Measurements from ENCODE around the gene SMURF2. TPM values are rescaled to one million over a fixed set of nuclear protein-coding genes. Genes with fewer than 3 reads are reported as not detected.

SMURF2 gene
- polyA plus RNA-seq, 3 donors from 2014 or later = 8.1 to 8.5 (median 8.3) TPM

- Mint-ChIP-seq H3K36me3 (peaks cover 36 to 61% (median 58%) of the 10 kb centered on the region in 3 donors), H3K4me1 (peaks cover 57 to 79% of the 10 kb centered on the region in 2 donors), H3K27me3 (ENCODE audit: low read depth in 3 of 3) (peaks cover 40 to 72% (median 63%) of the 10 kb centered on the region in 3 donors), H3K9me3 (peaks cover 0 to 4% (median 0%) of the 10 kb centered on the region in 6 donors), H3K4me3 (peak overlapping the region; percentile 99 to 100 (median 99)), H3K27ac (peak overlapping the region; percentile 94 to 100 (median 100))
- DNase-seq = peak in 1 of 3 donors; percentile 8
Measured at GRCh38 chr17:64504769-64505339, 157.3 kb downstream of the SMURF2 start.

- peaks cover 40 to 76% (median 70%) of the 10 kb centered on the region in 3 donors for H3K27me3 Mint-ChIP-seq (ENCODE audit: low read depth in 3 of 3)
- H3K36me3 Mint-ChIP-seq = peaks cover 36 to 65% (median 62%) of the 10 kb centered on the region in 3 donors
- peak; percentile 5 to 20 (median 10) for DNase-seq
- H3K27ac Mint-ChIP-seq = peak overlapping the region; percentile 94 to 100 (median 100)
- peaks cover 0 to 4% (median 0%) of the 10 kb centered on the region in 6 donors for H3K9me3 Mint-ChIP-seq
- peak overlapping the region; percentile 99 to 100 (median 99) for H3K4me3 Mint-ChIP-seq
- H3K4me1 Mint-ChIP-seq = peaks cover 62 to 80% of the 10 kb centered on the region in 2 donors
Measured at GRCh38 chr17:64503821-64504768, 158.0 kb downstream of the SMURF2 start.

GRCh38 chr17:64503341-64503740 is 158.8 kb downstream of the SMURF2 start:
- peaks cover 45 to 82% (median 78%) of the 10 kb centered on the region in 3 donors for H3K27me3 Mint-ChIP-seq (ENCODE audit: low read depth in 3 of 3)
- H3K36me3 Mint-ChIP-seq = peaks cover 36 to 71% (median 69%) of the 10 kb centered on the region in 3 donors
- peak overlapping the region in 3 of 5 donors; percentile 20 to 100 (median 36) for H3K4me3 Mint-ChIP-seq
- H3K4me1 Mint-ChIP-seq = peaks cover 63 to 80% of the 10 kb centered on the region in 2 donors
- H3K9me3 Mint-ChIP-seq = peaks cover 0 to 4% (median 0%) of the 10 kb centered on the region in 6 donors
- DNase-seq = peak in 1 of 3 donors; percentile 8
- peak overlapping the region; percentile 58 to 100 (median 84) for H3K27ac Mint-ChIP-seq

- Mint-ChIP-seq H3K9me3 (peaks cover 0 to 4% (median 0%) of the 10 kb centered on the region in 6 donors), H3K27me3 (ENCODE audit: low read depth in 3 of 3) (peaks cover 45 to 87% (median 83%) of the 10 kb centered on the region in 3 donors), H3K4me3 (peak overlapping the region in 4 of 5 donors; percentile 22 to 55 (median 30)), H3K27ac (peak overlapping the region in 5 of 6 donors; percentile 79 to 100 (median 87)), H3K36me3 (peaks cover 36 to 76% (median 70%) of the 10 kb centered on the region in 3 donors), H3K4me1 (peaks cover 59 to 80% of the 10 kb centered on the region in 2 donors)
- no peak for DNase-seq
Measured at GRCh38 chr17:64502809-64503208, 159.3 kb downstream of the SMURF2 start.

- Mint-ChIP-seq H3K27ac (peak overlapping the region; percentile 2 to 100 (median 71)), H3K27me3 (ENCODE audit: low read depth in 3 of 3) (peaks cover 47 to 93% (median 84%) of the 10 kb centered on the region in 3 donors), H3K36me3 (peaks cover 36 to 76% (median 70%) of the 10 kb centered on the region in 3 donors), H3K9me3 (peaks cover 0 to 4% (median 0%) of the 10 kb centered on the region in 6 donors), H3K4me3 (no peak overlapping the region), H3K4me1 (peaks cover 61 to 81% of the 10 kb centered on the region in 2 donors)
- DNase-seq = peak in 1 of 3 donors; percentile 12
Measured at GRCh38 chr17:64502021-64502420, 160.1 kb downstream of the SMURF2 start.

- no peak overlapping the region for H3K4me3 Mint-ChIP-seq
Measured at GRCh38 chr17:64500862-64501765, 161.0 kb downstream of the SMURF2 start.

GRCh38 chr17:64500487-64500859 is 161.6 kb downstream of the SMURF2 start:
- DNase-seq = peak; percentile 5 to 10 (median 6)
- H3K27me3 Mint-ChIP-seq (ENCODE audit: low read depth in 3 of 3) = peaks cover 37 to 87% (median 73%) of the 10 kb centered on the region in 3 donors
- H3K36me3 Mint-ChIP-seq = peaks cover 36 to 72% (median 67%) of the 10 kb centered on the region in 3 donors
- H3K9me3 Mint-ChIP-seq = peaks cover 0 to under 1% (median 0%) of the 10 kb centered on the region in 6 donors
- H3K4me1 Mint-ChIP-seq = peaks cover 75 to 96% of the 10 kb centered on the region in 2 donors
- H3K4me3 Mint-ChIP-seq = no peak overlapping the region
- H3K27ac Mint-ChIP-seq = peak overlapping the region; percentile 44 to 100 (median 58)

More at GRCh38 chr17:64500862-64501765, 161.0 kb downstream of the SMURF2 start:
- DNase-seq = peak; percentile 14 to 17 (median 15)
- peaks cover 69 to 90% of the 10 kb centered on the region in 2 donors for H3K4me1 Mint-ChIP-seq
- peak overlapping the region; percentile 56 to 100 (median 71) for H3K27ac Mint-ChIP-seq
- H3K9me3 Mint-ChIP-seq = peaks cover 0 to 4% (median 0%) of the 10 kb centered on the region in 6 donors
- H3K27me3 Mint-ChIP-seq (ENCODE audit: low read depth in 3 of 3) = peaks cover 43 to 91% (median 80%) of the 10 kb centered on the region in 3 donors
- H3K36me3 Mint-ChIP-seq = peaks cover 36 to 76% (median 70%) of the 10 kb centered on the region in 3 donors

GRCh38 chr17:64499805-64500486 is 162.2 kb downstream of the SMURF2 start:
- peak overlapping the region in 5 of 6 donors; percentile 30 to 100 (median 64) for H3K27ac Mint-ChIP-seq
- H3K4me1 Mint-ChIP-seq = peaks cover 77 to 99% of the 10 kb centered on the region in 2 donors
- H3K27me3 Mint-ChIP-seq (ENCODE audit: low read depth in 3 of 3) = peaks cover 32 to 82% (median 68%) of the 10 kb centered on the region in 3 donors
- peak overlapping the region in 1 of 5 donors; percentile 33 for H3K4me3 Mint-ChIP-seq
- peaks cover 33 to 69% (median 64%) of the 10 kb centered on the region in 3 donors for H3K36me3 Mint-ChIP-seq
- DNase-seq = peak; percentile 16 to 29 (median 18)
- H3K9me3 Mint-ChIP-seq = no peaks in the 10 kb centered on the region

- peaks cover 76 to 99% of the 10 kb centered on the region in 2 donors for H3K4me1 Mint-ChIP-seq
- H3K9me3 Mint-ChIP-seq = no peaks in the 10 kb centered on the region
- H3K4me3 Mint-ChIP-seq = peak overlapping the region; percentile 12 to 48 (median 17)
- DNase-seq = peak; percentile 14 to 17 (median 16)
- H3K27ac Mint-ChIP-seq = peak overlapping the region; percentile 78 to 100 (median 99)
- H3K27me3 Mint-ChIP-seq (ENCODE audit: low read depth in 3 of 3) = peaks cover 21 to 69% (median 55%) of the 10 kb centered on the region in 3 donors
- peaks cover 27 to 55% (median 50%) of the 10 kb centered on the region in 3 donors for H3K36me3 Mint-ChIP-seq
Measured at GRCh38 chr17:64498308-64499203, 163.6 kb downstream of the SMURF2 start.

GRCh38 chr17:64497565-64498035 is 164.5 kb downstream of the SMURF2 start:
- Mint-ChIP-seq H3K4me3 (peak overlapping the region; percentile 100), H3K27me3 (ENCODE audit: low read depth in 3 of 3) (peaks cover 21 to 60% (median 55%) of the 10 kb centered on the region in 3 donors), H3K27ac (peak overlapping the region; percentile 97 to 100 (median 99)), H3K4me1 (peaks cover 71 to 95% of the 10 kb centered on the region in 2 donors), H3K9me3 (no peaks in the 10 kb centered on the region), H3K36me3 (peaks cover 18 to 46% (median 41%) of the 10 kb centered on the region in 3 donors)
- DNase-seq = no peak

Measured in immature natural killer cell (primary cell).